GM19351 (cell line): Measurements from ENCODE around the gene MDM2.
"Not testable (repeated sequence)": the region's sequence is repeated elsewhere in the genome, so short reads cannot be mapped to it uniquely, and the experiment has no call there.

Experiments used
- ATAC-seq: cut with Tn5 transposase; IDR thresholded peaks from one replicate; pipeline ENCODE4 v1.9.1; 2021; ENCODE audit warnings: mild to moderate bottlenecking, moderate library complexity; ENCODE audit not compliant: unreplicated experiment

Gene MDM2

DNA sequence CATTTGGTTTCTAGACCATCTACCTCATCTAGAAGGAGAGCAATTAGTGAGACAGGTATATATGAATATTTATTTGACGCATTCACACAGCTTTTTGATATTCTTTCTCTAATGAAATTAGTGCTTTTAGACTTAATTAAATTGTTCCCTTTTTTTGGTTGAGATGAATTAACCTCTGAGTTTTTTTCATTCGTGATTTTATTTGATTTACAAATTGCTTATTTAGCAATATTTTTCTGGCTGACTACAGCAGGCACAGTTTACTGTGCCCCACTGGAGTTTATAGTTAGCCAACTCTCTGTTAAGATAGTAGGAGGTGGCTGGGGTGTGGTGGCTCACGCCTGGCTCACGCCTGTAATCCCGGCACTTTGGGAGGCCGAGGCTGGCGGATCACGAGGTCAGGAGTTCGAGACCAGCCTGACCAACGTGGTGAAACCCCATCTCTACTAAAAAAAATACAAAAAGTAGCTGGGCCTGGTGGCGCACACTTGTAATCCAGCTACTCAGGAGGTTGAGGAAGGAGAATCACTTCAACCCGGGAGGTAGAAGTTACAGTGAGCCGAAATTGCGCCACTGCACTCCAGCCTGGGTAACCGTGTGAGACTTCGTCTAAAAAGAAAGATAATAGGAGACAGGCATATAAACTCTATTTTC is 16.7 kb downstream of the MDM2 start:
- no peak for ATAC-seq

GRCh38 chr12:68825569-68826217 is 17.7 kb downstream of the MDM2 start:
- ATAC-seq, result no peak

- ATAC-seq, result no peak
Measured at GRCh38 chr12:68827895-68828671, 20.1 kb downstream of the MDM2 start.

DNA sequence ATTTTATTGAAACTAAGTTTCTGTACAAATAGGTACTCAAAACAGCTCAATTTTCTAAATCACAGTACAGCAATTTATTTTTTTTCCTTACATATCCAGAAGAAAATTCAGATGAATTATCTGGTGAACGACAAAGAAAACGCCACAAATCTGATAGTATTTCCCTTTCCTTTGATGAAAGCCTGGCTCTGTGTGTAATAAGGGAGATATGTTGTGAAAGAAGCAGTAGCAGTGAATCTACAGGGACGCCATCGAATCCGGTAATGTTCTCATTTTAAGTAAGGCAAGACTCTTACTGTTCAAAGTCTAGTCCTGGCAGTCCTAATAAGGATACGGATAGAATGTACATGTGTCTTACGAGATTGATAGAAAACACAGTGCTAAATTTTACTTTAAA is 20.7 kb downstream of the MDM2 start:
- no peak for ATAC-seq

GRCh38 chr12:68831272-68831671 is 23.3 kb downstream of the MDM2 start:
- ATAC-seq, result no peak

DNA sequence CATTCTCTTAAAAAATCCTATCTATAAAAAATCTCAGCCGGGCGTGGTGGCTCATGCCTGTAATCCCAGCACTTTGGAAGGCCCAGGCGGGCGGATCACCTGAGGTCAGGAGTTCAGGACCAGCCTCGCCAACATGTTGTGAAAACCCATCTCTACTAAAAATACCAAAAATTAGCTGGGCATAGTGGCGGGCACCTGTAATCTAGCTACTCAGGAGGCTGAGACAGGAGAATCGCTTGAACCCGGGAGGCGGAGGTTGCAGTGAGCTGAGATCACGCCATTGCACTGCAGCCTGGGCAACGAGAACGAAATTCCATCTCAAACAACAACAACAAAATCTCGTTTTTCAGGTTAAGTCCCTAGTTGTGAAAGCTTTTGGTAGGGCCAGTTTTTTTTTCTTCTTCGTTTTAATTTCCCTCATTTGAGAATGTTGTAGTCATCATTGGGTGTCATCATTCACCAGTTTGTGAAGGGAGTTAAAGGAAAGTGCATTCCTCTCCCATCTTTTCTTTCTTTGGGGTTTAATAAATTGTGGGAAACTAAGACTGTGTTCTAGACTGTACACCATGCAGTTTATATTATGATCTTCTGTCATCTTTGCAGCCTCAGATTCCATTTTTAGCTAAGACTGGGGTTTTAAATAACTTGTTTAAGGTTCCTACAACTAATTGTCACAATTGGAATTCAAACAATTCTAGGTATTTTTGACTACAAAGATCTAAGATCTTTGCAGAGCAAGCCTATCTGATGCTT is 23.9 kb downstream of the MDM2 start:
- no peak for ATAC-seq

- no peak for ATAC-seq
Measured at GRCh38 chr12:68832504-68832867, 24.5 kb downstream of the MDM2 start.

DNA sequence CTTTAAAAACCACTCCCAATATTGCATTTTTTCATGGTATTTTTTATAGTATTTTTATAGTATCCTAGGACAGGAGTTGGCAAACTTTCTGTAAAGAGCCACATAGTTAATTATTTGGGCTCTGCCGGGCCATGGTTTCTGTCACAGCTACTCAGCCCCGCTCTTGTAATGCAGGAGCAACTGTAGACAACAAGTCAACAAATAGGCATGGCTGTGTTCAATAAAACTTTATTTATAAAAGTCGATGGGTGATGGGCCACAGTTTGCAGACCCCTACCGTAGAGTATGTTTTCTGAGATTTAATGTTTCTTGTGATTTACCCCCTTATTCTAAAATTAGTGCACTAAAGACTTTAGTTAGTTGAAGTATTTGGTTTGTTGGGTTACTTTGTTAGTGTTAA is 25.5 kb downstream of the MDM2 start:
- ATAC-seq, result no peak

DNA sequence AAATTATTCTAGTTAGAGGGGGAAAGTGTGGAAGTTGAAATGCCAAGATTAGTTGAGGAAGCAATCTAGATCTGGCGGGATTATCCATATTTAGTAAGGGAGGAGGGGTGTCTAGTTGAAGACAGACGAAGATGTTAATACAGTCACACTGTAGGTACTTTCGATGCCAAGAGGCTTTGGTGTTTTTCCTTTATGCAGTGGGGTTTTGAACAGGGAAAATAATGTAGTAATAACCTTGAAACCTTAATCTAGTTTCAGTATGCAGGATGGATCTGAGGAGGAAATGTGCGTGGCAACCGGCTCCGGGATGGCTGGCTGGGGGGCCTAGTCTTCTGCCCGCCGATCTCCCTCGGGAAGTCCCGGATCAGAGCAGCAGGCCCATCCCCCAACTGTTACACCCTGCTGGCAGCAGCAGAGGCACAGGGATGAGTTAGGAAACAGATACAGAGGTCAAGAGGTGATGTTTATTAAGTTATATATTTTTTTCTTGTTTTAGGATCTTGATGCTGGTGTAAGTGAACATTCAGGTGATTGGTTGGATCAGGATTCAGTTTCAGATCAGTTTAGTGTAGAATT is 27.4 kb downstream of the MDM2 start:
- no peak for ATAC-seq

DNA sequence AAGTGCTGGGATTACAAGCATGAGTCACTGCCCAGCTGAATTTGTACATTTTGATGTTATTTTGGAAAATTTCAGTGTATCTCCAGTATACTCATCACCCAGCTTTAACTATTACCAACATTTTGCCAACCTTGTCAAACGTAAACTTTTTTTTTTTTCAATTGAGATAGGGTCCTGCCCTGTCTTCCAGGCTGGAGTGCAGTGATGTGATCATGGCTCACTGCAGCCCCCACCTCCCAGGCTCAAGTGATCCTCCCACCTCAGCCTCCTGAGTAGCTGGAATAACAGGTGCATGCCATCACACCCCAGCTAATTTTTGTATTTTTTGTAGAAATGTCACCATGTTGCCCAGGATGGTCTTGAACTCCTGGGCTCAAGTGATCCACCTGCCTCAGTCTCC is 29.2 kb downstream of the MDM2 start:
- no peak for ATAC-seq

GRCh38 chr12:68838046-68838886 is 30.3 kb downstream of the MDM2 start:
- ATAC-seq, result no peak

GRCh38 chr12:68839183-68840147 is 31.5 kb downstream of the MDM2 start:
- no peak for ATAC-seq

GRCh38 chr12:68841175-68841574 is 33.2 kb downstream of the MDM2 start:
- ATAC-seq, result not testable (repeated sequence)

DNA sequence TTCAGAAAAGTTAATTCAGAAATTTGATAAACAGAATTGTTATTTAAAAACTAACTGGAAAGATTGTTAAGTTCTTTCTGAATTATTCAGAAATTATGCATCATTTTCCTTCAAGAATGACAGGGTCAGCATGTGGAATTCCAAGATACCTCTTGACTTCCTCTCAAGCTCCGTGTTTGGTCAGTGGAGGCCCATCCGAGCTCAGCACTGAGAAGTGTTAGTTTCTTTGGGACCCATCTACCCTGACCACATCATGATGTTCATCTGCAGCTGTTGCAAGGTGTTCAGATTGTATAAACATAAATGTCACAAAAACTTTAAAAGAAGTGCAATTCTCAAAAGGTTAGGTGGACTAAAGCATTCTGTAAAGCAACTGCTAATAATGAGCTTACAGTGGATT is 33.7 kb downstream of the MDM2 start:
- ATAC-seq, result no peak

DNA sequence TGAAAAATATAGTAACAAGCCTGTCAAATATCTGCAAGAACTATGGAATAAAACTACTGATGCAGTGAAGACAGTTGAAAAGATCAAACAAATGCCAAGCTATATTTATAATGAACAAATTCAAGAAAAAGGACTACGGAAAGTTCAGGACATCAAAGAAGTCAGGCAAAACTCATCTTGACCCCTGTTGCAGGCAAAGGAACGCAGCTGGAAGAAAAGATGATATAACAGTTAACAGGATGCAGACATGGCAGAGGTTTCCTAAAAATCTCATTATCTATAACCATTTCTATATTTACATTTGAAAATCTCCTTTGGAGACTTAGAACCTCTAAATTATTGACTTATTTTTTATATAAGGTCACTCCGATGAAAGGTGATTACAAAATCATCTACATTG is 34.1 kb downstream of the MDM2 start:
- ATAC-seq, result no peak

- no peak for ATAC-seq
Measured at GRCh38 chr12:68842784-68843567, 35.0 kb downstream of the MDM2 start.

DNA sequence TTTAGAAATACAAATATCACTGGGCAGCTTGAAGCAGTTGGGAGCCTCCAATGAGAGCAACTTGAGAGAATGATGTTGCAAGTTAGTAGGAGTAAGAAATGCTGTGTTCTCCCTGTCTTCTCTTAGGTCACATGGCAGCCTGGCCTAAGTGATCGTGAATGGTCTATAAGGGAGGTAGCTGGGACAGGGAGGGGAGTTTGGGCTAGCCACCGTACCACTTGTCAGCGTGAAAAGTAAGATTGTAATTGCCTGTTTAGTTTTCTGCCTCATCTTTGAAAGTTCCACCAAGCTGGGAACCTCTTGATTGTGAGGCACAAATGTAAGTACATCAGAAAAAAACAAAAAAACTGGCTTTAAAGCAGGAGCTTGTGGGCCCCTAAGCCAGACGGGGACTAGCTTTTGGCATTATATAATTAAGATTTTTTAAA is 36.4 kb downstream of the MDM2 start:
- ATAC-seq, result no peak
